GM12864 (cell line): ENCODE data around the gene TUBAL3.

Experiments
- DNase-seq: peaks from one replicate; pipeline ENCODE4 v3.0.0-alpha.2; 2011; ENCODE audit warnings: low read depth
- H3K4me3 ChIP-seq: 2 replicates; pipeline ENCODE4 v1.5.1; 2011; ENCODE audit warnings: mild to moderate bottlenecking, low read depth, low read length, control low read depth
- TF ChIP-seq, protein P1 (sequence below): IDR thresholded peaks from 2 replicates; pipeline ENCODE4 v1.5.1; 2011; ENCODE audit warnings: low read depth, mild to moderate bottlenecking, moderate library complexity, low read length, control low read depth, inconsistent platforms; ENCODE audit errors: missing control alignments

TUBAL3 gene

DNA sequence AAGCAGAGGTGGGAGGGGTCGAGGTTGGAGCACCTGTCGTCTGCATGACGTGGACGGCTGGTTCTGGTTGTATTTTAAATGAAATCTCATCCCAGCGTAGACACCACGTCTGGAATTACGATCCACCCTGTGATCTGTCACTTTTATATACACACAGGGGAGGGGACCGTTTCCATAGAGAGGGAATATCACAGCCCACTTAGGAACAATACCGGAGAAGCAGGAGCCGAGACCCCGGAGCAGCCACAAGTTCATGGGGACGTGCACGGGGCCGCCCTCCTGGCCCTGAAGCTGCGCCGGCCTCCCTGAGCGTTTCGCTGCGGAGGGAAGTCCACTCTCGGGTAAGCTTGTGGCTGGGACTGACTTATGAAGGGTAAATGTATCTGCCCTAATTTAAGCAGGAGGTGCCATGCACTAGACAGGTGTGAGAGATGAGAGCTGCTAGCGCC is 39.7 kb downstream of the TUBAL3 start, which contains the start of gene UCN3:
Gene UCN3 (plus strand): TSS at position 77 of the 449 bp plus-strand sequence. CDS start 8,755 bp downstream, outside the sequence.
- TF ChIP-seq, protein P1, sequence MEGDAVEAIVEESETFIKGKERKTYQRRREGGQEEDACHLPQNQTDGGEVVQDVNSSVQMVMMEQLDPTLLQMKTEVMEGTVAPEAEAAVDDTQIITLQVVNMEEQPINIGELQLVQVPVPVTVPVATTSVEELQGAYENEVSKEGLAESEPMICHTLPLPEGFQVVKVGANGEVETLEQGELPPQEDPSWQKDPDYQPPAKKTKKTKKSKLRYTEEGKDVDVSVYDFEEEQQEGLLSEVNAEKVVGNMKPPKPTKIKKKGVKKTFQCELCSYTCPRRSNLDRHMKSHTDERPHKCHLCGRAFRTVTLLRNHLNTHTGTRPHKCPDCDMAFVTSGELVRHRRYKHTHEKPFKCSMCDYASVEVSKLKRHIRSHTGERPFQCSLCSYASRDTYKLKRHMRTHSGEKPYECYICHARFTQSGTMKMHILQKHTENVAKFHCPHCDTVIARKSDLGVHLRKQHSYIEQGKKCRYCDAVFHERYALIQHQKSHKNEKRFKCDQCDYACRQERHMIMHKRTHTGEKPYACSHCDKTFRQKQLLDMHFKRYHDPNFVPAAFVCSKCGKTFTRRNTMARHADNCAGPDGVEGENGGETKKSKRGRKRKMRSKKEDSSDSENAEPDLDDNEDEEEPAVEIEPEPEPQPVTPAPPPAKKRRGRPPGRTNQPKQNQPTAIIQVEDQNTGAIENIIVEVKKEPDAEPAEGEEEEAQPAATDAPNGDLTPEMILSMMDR, result no peak
- no peak for DNase-seq
- no peak within 1 kb of the TSS for H3K4me3 ChIP-seq

DNA sequence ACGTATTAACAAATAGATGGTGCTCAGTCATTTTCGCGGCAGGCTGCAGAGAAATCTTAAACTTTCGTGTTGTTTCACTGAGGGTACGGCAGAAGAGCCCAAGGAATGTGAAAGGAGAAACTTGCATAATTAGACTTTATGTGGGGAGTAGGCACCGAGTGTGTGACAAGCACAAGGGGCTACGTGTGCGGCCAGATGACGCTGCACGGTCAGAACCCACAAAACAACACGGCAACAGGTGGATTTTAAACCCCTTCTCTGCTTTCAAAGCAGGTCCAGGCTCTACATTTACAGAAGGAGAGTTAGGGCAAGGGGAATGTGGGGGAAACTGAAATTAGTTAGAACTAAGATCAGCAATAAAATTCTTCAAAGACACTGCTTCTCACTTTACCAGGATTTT is 40.3 kb downstream of the TUBAL3 start:
- no peak overlapping the region for H3K4me3 ChIP-seq
- TF ChIP-seq, protein P1, result no peak
- DNase-seq, result no peak

DNA sequence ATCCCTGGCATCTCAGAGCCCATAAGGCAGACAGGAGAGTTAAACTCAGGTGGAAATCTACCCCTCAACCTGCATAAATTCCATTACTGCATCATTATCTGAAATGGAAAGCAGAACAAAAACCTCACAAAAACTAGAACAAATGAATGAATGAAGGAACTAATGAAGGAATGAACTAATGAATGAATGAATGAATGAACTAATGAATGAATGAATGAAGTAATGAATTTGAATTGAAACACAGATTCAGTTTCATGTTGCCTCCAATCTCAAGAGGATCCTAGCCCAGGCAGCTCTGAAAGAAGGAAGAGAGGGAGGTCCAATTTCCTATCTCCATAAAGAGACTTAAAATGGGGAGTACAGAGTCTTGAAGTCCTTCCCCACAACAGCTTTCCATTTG is 41.8 kb downstream of the TUBAL3 start:
- DNase-seq, result no peak
- TF ChIP-seq, protein P1, result no peak
- H3K4me3 ChIP-seq, result no peak overlapping the region

DNA sequence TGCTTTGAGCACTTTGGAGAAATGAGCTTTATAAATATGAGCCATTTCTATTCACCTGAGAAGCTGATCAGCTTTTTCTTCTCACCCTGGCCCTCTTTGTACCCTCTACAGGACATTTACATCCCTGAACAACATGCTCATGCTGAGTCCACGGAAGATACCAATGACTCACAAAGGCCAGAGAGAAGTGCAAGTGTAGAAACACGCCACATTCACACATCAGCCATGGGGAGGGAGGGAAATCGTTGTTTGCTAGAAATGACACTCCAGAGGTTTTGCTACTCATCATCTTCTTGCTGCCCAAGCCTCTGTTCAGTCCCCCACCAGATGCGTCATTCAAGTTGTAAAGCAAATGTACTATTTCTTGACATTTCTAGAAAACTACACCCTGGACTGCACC is 42.7 kb downstream of the TUBAL3 start:
- no peak overlapping the region for H3K4me3 ChIP-seq
- DNase-seq, result no peak
- TF ChIP-seq, protein P1, result no peak

DNA sequence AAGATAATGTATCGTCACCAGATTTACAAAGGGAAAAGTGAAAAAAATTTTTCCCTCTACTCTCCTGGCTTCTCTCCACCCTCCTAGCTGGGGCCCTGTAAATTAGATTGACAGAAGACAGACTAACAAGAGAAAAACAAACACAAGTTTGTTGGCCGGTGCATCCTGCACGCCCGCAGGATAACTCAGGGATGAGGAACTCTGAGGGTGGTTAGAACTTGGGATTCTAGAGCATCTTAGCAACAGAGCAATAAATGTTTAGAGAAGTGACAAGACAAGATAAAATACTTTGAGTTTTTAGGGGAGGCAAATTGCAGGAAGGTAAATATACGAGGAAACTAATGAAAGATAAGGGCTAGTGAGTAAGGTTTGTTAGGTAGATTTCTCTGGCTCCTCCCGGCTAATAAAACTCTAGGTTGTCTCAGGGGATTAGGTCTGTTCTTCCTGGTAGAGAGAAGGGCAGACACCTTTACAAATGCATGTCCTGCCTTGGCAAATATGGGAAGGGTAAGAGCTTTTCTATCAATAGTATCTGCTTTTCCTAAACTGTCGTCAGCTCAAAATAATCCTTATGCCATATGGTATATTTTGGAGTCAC is 44.2 kb downstream of the TUBAL3 start:
- no peak overlapping the region for H3K4me3 ChIP-seq
- no peak for DNase-seq
- TF ChIP-seq, protein P1, result no peak

DNA sequence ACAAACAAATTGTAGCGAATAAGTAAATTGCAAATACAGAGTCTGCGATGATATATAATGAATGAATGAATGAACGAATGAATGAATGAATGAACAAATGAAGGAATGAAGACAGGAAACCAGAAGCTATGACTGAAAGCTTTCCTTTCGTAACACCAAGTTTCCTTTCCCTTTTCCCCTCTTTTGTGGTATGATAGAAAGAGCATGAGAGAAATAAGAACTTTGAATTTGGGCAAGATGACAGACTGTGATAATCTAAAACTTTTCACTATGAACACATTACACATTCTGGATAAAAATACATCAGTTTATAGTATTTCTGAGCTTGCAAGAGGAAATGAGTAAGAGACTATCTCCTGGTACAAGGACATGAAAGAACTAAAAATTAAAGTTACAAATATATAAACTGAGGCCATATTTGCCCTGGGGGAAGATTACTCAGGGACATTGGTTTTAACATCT is 48.3 kb downstream of the TUBAL3 start:
- TF ChIP-seq, protein P1, result no peak
- no peak for DNase-seq
- no peak overlapping the region for H3K4me3 ChIP-seq
